ENCODE results near the gene TRIB2. TPM values are rescaled to one million over a fixed set of nuclear protein-coding genes. Genes with fewer than 3 reads are reported as not detected.

The TRIB2 gene
- total RNA-seq, 1 donor from 2014 or later: 50.7 TPM

- Histone ChIP-seq H3K9me3 (no peaks in the 10 kb centered on the region), H3K4me3 (no peak overlapping the region), H3K27ac (no peak overlapping the region), H3K4me1 (no peaks in the 10 kb centered on the region), H3K36me3 (no peaks in the 10 kb centered on the region), H3K27me3 (no peaks in the 10 kb centered on the region)
- intact Hi-C loops (cut with DNase I): no loop called here
- ATAC-seq: no peak
- DNase-seq: no peak
- TF ChIP-seq CTCF (IDR thresholded peaks at IDR 0.05): no peak
These were observed 15.7 kb upstream of the TRIB2 start for GRCh38 chr2:12700989-12701388.

- H3K27me3 ChIP-seq: no peaks in the 10 kb centered on the region
- DNase-seq (no peak), ATAC-seq (no peak)
- H3K36me3 ChIP-seq: no peaks in the 10 kb centered on the region
- no peaks in the 10 kb centered on the region for H3K4me1 ChIP-seq
- intact Hi-C loops (cut with DNase I): no loop called here
- no peak for TF ChIP-seq CTCF (IDR thresholded peaks at IDR 0.05)
- H3K9me3 ChIP-seq: no peaks in the 10 kb centered on the region
- no peak overlapping the region for H3K4me3 ChIP-seq
- no peak overlapping the region for H3K27ac ChIP-seq
These were observed 15.0 kb upstream of the TRIB2 start for GRCh38 chr2:12701786-12702167.

- Histone ChIP-seq H3K4me3 (no peak overlapping the region), H3K9me3 (no peaks in the 10 kb centered on the region), H3K36me3 (no peaks in the 10 kb centered on the region), H3K4me1 (no peaks in the 10 kb centered on the region), H3K27ac (no peak overlapping the region), H3K27me3 (no peaks in the 10 kb centered on the region)
- no peak for DNase-seq
- intact Hi-C loops (cut with DNase I): no loop called here
- no peak for TF ChIP-seq CTCF (IDR thresholded peaks at IDR 0.05)
- ATAC-seq: peak; percentile 20
These were observed 14.3 kb upstream of the TRIB2 start for GRCh38 chr2:12702168-12703121.

- ATAC-seq (no peak), DNase-seq (no peak)
- no peak for TF ChIP-seq CTCF (IDR thresholded peaks at IDR 0.05)
- Histone ChIP-seq H3K4me1 (no peaks in the 10 kb centered on the region), H3K9me3 (no peaks in the 10 kb centered on the region), H3K27ac (no peak overlapping the region), H3K36me3 (no peaks in the 10 kb centered on the region), H3K27me3 (no peaks in the 10 kb centered on the region), H3K4me3 (no peak overlapping the region)
- intact Hi-C loops (cut with DNase I): no loop called here
These were observed 12.4 kb upstream of the TRIB2 start for GRCh38 chr2:12704378-12704777.

GRCh38 chr2:12705230-12705629 lies 11.5 kb upstream of the TRIB2 start:
- peak; percentile 81 for ATAC-seq

More at GRCh38 chr2:12705230-12705629, 11.5 kb upstream of the TRIB2 start:
- intact Hi-C loops (cut with DNase I): no loop called here
- H3K27ac ChIP-seq: no peak overlapping the region
- no peaks in the 10 kb centered on the region for H3K36me3 ChIP-seq
- no peak overlapping the region for H3K4me3 ChIP-seq
- no peaks in the 10 kb centered on the region for H3K27me3 ChIP-seq
- TF ChIP-seq CTCF (IDR thresholded peaks at IDR 0.05): no peak
- DNase-seq: no peak
- no peaks in the 10 kb centered on the region for H3K9me3 ChIP-seq
- no peaks in the 10 kb centered on the region for H3K4me1 ChIP-seq

Data from upper lobe of right lung (tissue), 1 donor.